VCaP (cell line): ENCODE data around the gene LHFPL6.
A peak's percentile ranks its signal among the peaks of the same experiment; 100 is the strongest.

Experiments used
- H3K27ac ChIP-seq: fragments of 450-650 bp; 2 replicates; pipeline ENCODE4 v1.5.1; 2017
- CTCF ChIP-seq: fragments of 450-650 bp; conservative IDR thresholded peaks from 2 replicates; pipeline ENCODE4 v1.5.1; 2017; ENCODE audit warnings: mild to moderate bottlenecking, moderate library complexity

LHFPL6 gene

GRCh38 chr13:39538816-39539790 lies 63.9 kb downstream of the LHFPL6 start:
- no peak overlapping the region for H3K27ac ChIP-seq

GRCh38 chr13:39536906-39537305 lies 66.1 kb downstream of the LHFPL6 start:
- peak overlapping the region; percentile 75 for H3K27ac ChIP-seq
- no peak for TF ChIP-seq CTCF

More at GRCh38 chr13:39538816-39539790, 63.9 kb downstream of the LHFPL6 start:
- TF ChIP-seq CTCF = no peak

GRCh38 chr13:39536274-39536673 lies 66.7 kb downstream of the LHFPL6 start:
- peak overlapping the region; percentile 75 for H3K27ac ChIP-seq
- TF ChIP-seq CTCF = no peak

- peak overlapping the region; percentile 75; the same call in 1 of the 2 replicates for H3K27ac ChIP-seq
- no peak for TF ChIP-seq CTCF
Measured at GRCh38 chr13:39533651-39534150, 69.3 kb downstream of the LHFPL6 start.

- H3K27ac ChIP-seq = no peak overlapping the region
- no peak for TF ChIP-seq CTCF
Measured at GRCh38 chr13:39531646-39532045, 71.3 kb downstream of the LHFPL6 start.

GRCh38 chr13:39530916-39531315 lies 72.1 kb downstream of the LHFPL6 start:
- no peak overlapping the region for H3K27ac ChIP-seq

More at GRCh38 chr13:39530916-39531315, 72.1 kb downstream of the LHFPL6 start:
- TF ChIP-seq CTCF = no peak
